Ectodermal cell (in vitro differentiated cells): ENCODE measurements around the gene PREX1.

Experiments used
- H3K27ac ChIP-seq: 2 replicates; pipeline ENCODE4 v1.7.0; 2013; ENCODE audit warnings: mild to moderate bottlenecking, low read depth, low read length; ENCODE audit not compliant: insufficient read depth, poor library complexity, severe bottlenecking
- H3K27me3 ChIP-seq: 2 replicates; pipeline ENCODE4 v1.7.0; 2013; ENCODE audit warnings: mild to moderate bottlenecking, low read length; ENCODE audit not compliant: insufficient read depth, control insufficient read depth, poor library complexity, severe bottlenecking
- H3K36me3 ChIP-seq: one replicate; pipeline ENCODE4 v1.7.0; 2013; ENCODE audit warnings: low read length; ENCODE audit not compliant: control insufficient read depth, insufficient read depth
- H3K4me1 ChIP-seq: one replicate; pipeline ENCODE4 v1.7.0; 2013; ENCODE audit warnings: low read length; ENCODE audit not compliant: control insufficient read depth, insufficient read depth
- H3K4me3 ChIP-seq: 2 replicates; pipeline ENCODE4 v1.7.0; 2013; ENCODE audit warnings: low read depth, low read length, control low read depth; ENCODE audit not compliant: insufficient read depth
- H3K9me3 ChIP-seq: 2 replicates; pipeline ENCODE4 v1.7.0; 2013; ENCODE audit warnings: mild to moderate bottlenecking, low read length, moderate library complexity; ENCODE audit not compliant: control insufficient read depth
- WGBS, 2 experiments: methylation state at CpG; one replicate each; pipeline ENCODE4 v1.1.7; 2013; ENCODE audit warnings: missing lambda C conversion rate in 2 of 2; 5-methylcytosine and 5-hydroxymethylcytosine counted together

Gene PREX1

GRCh38 chr20:48682529-48683363, 145.1 kb downstream of the PREX1 start:
- H3K9me3 ChIP-seq: no peaks in the 10 kb centered on the region
- H3K27me3 ChIP-seq: no peaks in the 10 kb centered on the region
- H3K4me1 ChIP-seq: peaks cover 46% of the 10 kb centered on the region
- WGBS, 2 experiments: 36 to 38% methylated on average over 18 of the region's 18 CpGs
- H3K36me3 ChIP-seq: no peaks in the 10 kb centered on the region
- H3K27ac ChIP-seq: peak overlapping the region; percentile 45
- no peak overlapping the region for H3K4me3 ChIP-seq

- no peak overlapping the region for H3K4me3 ChIP-seq
- H3K27ac ChIP-seq: no peak overlapping the region
These were observed 145.8 kb downstream of the PREX1 start for GRCh38 chr20:48681873-48682426.

GRCh38 chr20:48681201-48681872, 146.5 kb downstream of the PREX1 start:
- Histone ChIP-seq H3K27me3 (no peaks in the 10 kb centered on the region), H3K27ac (no peak overlapping the region), H3K9me3 (no peaks in the 10 kb centered on the region), H3K4me1 (peaks cover 42% of the 10 kb centered on the region), H3K4me3 (no peak overlapping the region), H3K36me3 (peaks cover 2% of the 10 kb centered on the region)
- WGBS, 2 experiments: 84 to 85% methylated on average over 6 of the region's 6 CpGs

More at GRCh38 chr20:48681873-48682426, 145.8 kb downstream of the PREX1 start:
- no peaks in the 10 kb centered on the region for H3K9me3 ChIP-seq
- no peaks in the 10 kb centered on the region for H3K36me3 ChIP-seq
- peaks cover 46% of the 10 kb centered on the region for H3K4me1 ChIP-seq
- 91 to 92% methylated on average over 6 of the region's 6 CpGs for WGBS, 2 experiments
- H3K27me3 ChIP-seq: no peaks in the 10 kb centered on the region

GRCh38 chr20:48680650-48681049, 147.1 kb downstream of the PREX1 start:
- no peak overlapping the region for H3K27ac ChIP-seq
- peaks cover 4% of the 10 kb centered on the region for H3K36me3 ChIP-seq
- no peaks in the 10 kb centered on the region for H3K9me3 ChIP-seq
- 91 to 96% methylated on average over 7 of the region's 7 CpGs for WGBS, 2 experiments
- no peak overlapping the region for H3K4me3 ChIP-seq
- peaks cover 37% of the 10 kb centered on the region for H3K4me1 ChIP-seq
- no peaks in the 10 kb centered on the region for H3K27me3 ChIP-seq

- Histone ChIP-seq H3K9me3 (no peaks in the 10 kb centered on the region), H3K36me3 (peaks cover 4% of the 10 kb centered on the region), H3K4me3 (no peak overlapping the region), H3K4me1 (peaks cover 32% of the 10 kb centered on the region), H3K27ac (no peak overlapping the region), H3K27me3 (no peaks in the 10 kb centered on the region)
- 77 to 78% methylated on average over 14 of the region's 14 CpGs for WGBS, 2 experiments
These were observed 148.2 kb downstream of the PREX1 start for GRCh38 chr20:48679599-48679998.

GRCh38 chr20:48679011-48679410, 148.8 kb downstream of the PREX1 start:
- Histone ChIP-seq H3K27ac (no peak overlapping the region), H3K9me3 (no peaks in the 10 kb centered on the region), H3K36me3 (peaks cover 4% of the 10 kb centered on the region), H3K4me3 (no peak overlapping the region), H3K27me3 (no peaks in the 10 kb centered on the region), H3K4me1 (peaks cover 27% of the 10 kb centered on the region)
- WGBS, 2 experiments: 92 to 93% methylated on average over 3 of the region's 3 CpGs

GRCh38 chr20:48678421-48678820, 149.4 kb downstream of the PREX1 start:
- no peak overlapping the region for H3K27ac ChIP-seq
- no peaks in the 10 kb centered on the region for H3K27me3 ChIP-seq
- peaks cover 4% of the 10 kb centered on the region for H3K36me3 ChIP-seq
- WGBS, 2 experiments: 95 to 96% methylated on average over 5 of the region's 5 CpGs
- H3K9me3 ChIP-seq: no peaks in the 10 kb centered on the region
- no peak overlapping the region for H3K4me3 ChIP-seq
- peaks cover 21% of the 10 kb centered on the region for H3K4me1 ChIP-seq

GRCh38 chr20:48676795-48677460, 150.9 kb downstream of the PREX1 start:
- 91 to 92% methylated on average over 12 of the region's 12 CpGs for WGBS, 2 experiments
- Histone ChIP-seq H3K27ac (no peak overlapping the region), H3K36me3 (peaks cover 4% of the 10 kb centered on the region), H3K27me3 (no peaks in the 10 kb centered on the region), H3K4me1 (peaks cover 6% of the 10 kb centered on the region), H3K9me3 (no peaks in the 10 kb centered on the region), H3K4me3 (no peak overlapping the region)

- 94 to 96% methylated on average over 9 of the region's 9 CpGs for WGBS, 2 experiments
- no peak overlapping the region for H3K27ac ChIP-seq
- no peaks in the 10 kb centered on the region for H3K4me1 ChIP-seq
- no peak overlapping the region for H3K4me3 ChIP-seq
- no peaks in the 10 kb centered on the region for H3K27me3 ChIP-seq
- H3K36me3 ChIP-seq: peaks cover 4% of the 10 kb centered on the region
- H3K9me3 ChIP-seq: no peaks in the 10 kb centered on the region
These were observed 151.7 kb downstream of the PREX1 start for GRCh38 chr20:48676125-48676524.

- Histone ChIP-seq H3K27ac (no peak overlapping the region), H3K36me3 (peaks cover 4% of the 10 kb centered on the region), H3K4me1 (no peaks in the 10 kb centered on the region), H3K27me3 (no peaks in the 10 kb centered on the region), H3K4me3 (no peak overlapping the region), H3K9me3 (no peaks in the 10 kb centered on the region)
- WGBS, 2 experiments: 96 to 99% methylated on average over 3 of the region's 3 CpGs
These were observed 153.3 kb downstream of the PREX1 start for GRCh38 chr20:48674461-48674860.
